ENCODE measurements around the gene PLA2G7. TPM values are rescaled to one million over a fixed set of nuclear protein-coding genes. Genes with fewer than 3 reads are reported as not detected.

PLA2G7 gene
- total and polyA plus RNA-seq, 2 of the 8 experiments (the other 6 are each of a cell fraction or from before 2014, with no cell fraction given) = 1.5 to 2.2 TPM

GRCh38 chr6:46736906-46737305 lies 1.7 kb upstream of the PLA2G7 start (continued):
- TF ChIP-seq HDAC2 (IDR thresholded peaks at IDR 0.05; ENCODE audit: borderline replicate concordance in 1 of 2, low read depth in 2 of 2, low read length in 2 of 2) (no peak), RXRA (IDR thresholded peaks at IDR 0.05; ENCODE audit: insufficient read depth, low read depth, low read length) (no peak), EP300 (IDR thresholded peaks at IDR 0.05; ENCODE audit: borderline replicate concordance in 1 of 2, low read depth in 2 of 2, low read length in 2 of 2) (no peak), CREB1 (IDR thresholded peaks at IDR 0.05) (no peak), KDM1A (IDR thresholded peaks at IDR 0.05; ENCODE audit: borderline replicate concordance, low read length) (no peak), RFX5 (IDR thresholded peaks at IDR 0.05; ENCODE audit: borderline replicate concordance, low read depth, low read length) (no peak), POLR2A (IDR thresholded peaks at IDR 0.05; ENCODE audit: control extremely low read depth in 1 of 2, low read depth in 2 of 2, low read length in 2 of 2) (no peak)

All from H1 (cell line).